22Rv1 (cell line): ENCODE measurements around the gene KRT33B.
"Not testable (repeated sequence)": the region's sequence is repeated elsewhere in the genome, so short reads cannot be mapped to it uniquely, and the experiment has no call there.

Experiments
- CTCF ChIP-seq: fragments of 450-650 bp; IDR thresholded peaks from 2 replicates; pipeline ENCODE4 v1.5.1; 2017; ENCODE audit warnings: mild to moderate bottlenecking
- ZFX ChIP-seq: fragments of 450-650 bp; IDR thresholded peaks from 2 replicates; pipeline ENCODE4 v1.6.1; 2017; ENCODE audit warnings: antibody characterized with exemption, borderline replicate concordance

- not testable (repeated sequence) for TF ChIP-seq CTCF, ZFX
Measured at GRCh38 chr17:41395044-41395443, 25.4 kb upstream of the KRT33B start.
